Stimulated activated effector memory CD8-positive, alpha-beta T cell treated with anti-CD3 and anti-CD28 coated beads, Interleukin-12 subunit alpha, Interleukin-12 subunit beta, amount 100 ng/mL, for 72 hours (primary cell): ENCODE measurements around the gene ACSL1.

Experiments
- ATAC-seq: fragments of 150-1000 bp; cut with Tn5 transposase; 2 replicates; pipeline ENCODE4 v1.10.0; 2021
- DNase-seq, 2 donors: peaks; one replicate each; pipeline ENCODE4 v3.0.0; 2021 to 2022; ENCODE audit warnings: low spot score in 2 of 2
- H3K27ac Mint-ChIP-seq: one replicate; pipeline ENCODE4 v1.8.0; 2022; ENCODE audit warnings: mild to moderate bottlenecking, mixed read lengths
- H3K36me3 Mint-ChIP-seq: one replicate; pipeline ENCODE4 v1.8.0; 2022; ENCODE audit warnings: mild to moderate bottlenecking, mixed read lengths
- H3K4me1 Mint-ChIP-seq: one replicate; pipeline ENCODE4 v1.8.0; 2022; ENCODE audit warnings: mixed read lengths
- H3K4me3 Mint-ChIP-seq: one replicate; pipeline ENCODE4 v1.8.0; 2022; ENCODE audit warnings: mild to moderate bottlenecking, mixed read lengths
- H3K9me3 Mint-ChIP-seq: one replicate; pipeline ENCODE4 v1.8.0; 2022; ENCODE audit warnings: mixed read lengths

Gene ACSL1

GRCh38 chr4:184825896-184826690 lies at the start of gene ACSL1:
ACSL1 (minus strand) TSS chr4:184825968; CDS start chr4:184803514, 22,454 bp downstream.
- no peaks in the 10 kb centered on the region for H3K9me3 Mint-ChIP-seq
- ATAC-seq: peak; percentile 85
- peak; percentile 71 to 85 for DNase-seq
- H3K36me3 Mint-ChIP-seq: peaks cover 7% of the 10 kb centered on the region
- peak within 1 kb of the TSS; percentile 90 for H3K4me3 Mint-ChIP-seq
- H3K27ac Mint-ChIP-seq: peak within 1 kb of the TSS; percentile 89
- H3K4me1 Mint-ChIP-seq: peaks cover 33% of the 10 kb centered on the region

- H3K4me3 Mint-ChIP-seq: no peak overlapping the region
- H3K4me1 Mint-ChIP-seq: no peaks in the 10 kb centered on the region
- no peaks in the 10 kb centered on the region for H3K36me3 Mint-ChIP-seq
- ATAC-seq (no peak), DNase-seq (no peak)
- H3K9me3 Mint-ChIP-seq: no peaks in the 10 kb centered on the region
- no peak overlapping the region for H3K27ac Mint-ChIP-seq
Measured at GRCh38 chr4:184873054-184873453, 47.3 kb upstream of the ACSL1 start.

- no peak overlapping the region for H3K27ac Mint-ChIP-seq
- no peaks in the 10 kb centered on the region for H3K36me3 Mint-ChIP-seq
- H3K9me3 Mint-ChIP-seq: no peaks in the 10 kb centered on the region
- H3K4me3 Mint-ChIP-seq: no peak overlapping the region
- ATAC-seq (no peak), DNase-seq (no peak)
- no peaks in the 10 kb centered on the region for H3K4me1 Mint-ChIP-seq
Measured at GRCh38 chr4:184870718-184871117, 45.0 kb upstream of the ACSL1 start.

- ATAC-seq (no peak), DNase-seq (no peak)
- Mint-ChIP-seq H3K36me3 (no peaks in the 10 kb centered on the region), H3K27ac (no peak overlapping the region), H3K9me3 (no peaks in the 10 kb centered on the region), H3K4me1 (no peaks in the 10 kb centered on the region), H3K4me3 (no peak overlapping the region)
Measured at GRCh38 chr4:184868623-184869022, 42.9 kb upstream of the ACSL1 start.

GRCh38 chr4:184863916-184864315 lies 38.1 kb upstream of the ACSL1 start:
- no peaks in the 10 kb centered on the region for H3K9me3 Mint-ChIP-seq
- DNase-seq (no peak), ATAC-seq (no peak)
- no peak overlapping the region for H3K4me3 Mint-ChIP-seq
- H3K4me1 Mint-ChIP-seq: no peaks in the 10 kb centered on the region
- no peak overlapping the region for H3K27ac Mint-ChIP-seq
- no peaks in the 10 kb centered on the region for H3K36me3 Mint-ChIP-seq

- Mint-ChIP-seq H3K36me3 (no peaks in the 10 kb centered on the region), H3K4me1 (no peaks in the 10 kb centered on the region), H3K4me3 (no peak overlapping the region), H3K27ac (no peak overlapping the region), H3K9me3 (no peaks in the 10 kb centered on the region)
- ATAC-seq (no peak), DNase-seq (no peak)
Measured at GRCh38 chr4:184861047-184861446, 35.3 kb upstream of the ACSL1 start.

- Mint-ChIP-seq H3K4me3 (no peak overlapping the region), H3K9me3 (no peaks in the 10 kb centered on the region), H3K36me3 (no peaks in the 10 kb centered on the region), H3K4me1 (no peaks in the 10 kb centered on the region), H3K27ac (no peak overlapping the region)
- DNase-seq: no peak
- ATAC-seq: no peak
Measured at GRCh38 chr4:184860018-184860779, 34.4 kb upstream of the ACSL1 start.

GRCh38 chr4:184857441-184858121 lies 31.8 kb upstream of the ACSL1 start:
- Mint-ChIP-seq H3K36me3 (no peaks in the 10 kb centered on the region), H3K4me1 (peaks cover 7% of the 10 kb centered on the region), H3K27ac (no peak overlapping the region), H3K4me3 (no peak overlapping the region), H3K9me3 (no peaks in the 10 kb centered on the region)
- DNase-seq (no peak), ATAC-seq (no peak)

- Mint-ChIP-seq H3K4me1 (peaks cover 7% of the 10 kb centered on the region), H3K27ac (no peak overlapping the region), H3K4me3 (no peak overlapping the region), H3K36me3 (no peaks in the 10 kb centered on the region), H3K9me3 (no peaks in the 10 kb centered on the region)
- no peak for DNase-seq
- ATAC-seq: no peak
Measured at GRCh38 chr4:184856277-184856609, 30.5 kb upstream of the ACSL1 start.

GRCh38 chr4:184854673-184855072 lies 28.9 kb upstream of the ACSL1 start:
- no peak overlapping the region for H3K4me3 Mint-ChIP-seq
- H3K27ac Mint-ChIP-seq: peak overlapping the region; percentile 5
- peaks cover 7% of the 10 kb centered on the region for H3K4me1 Mint-ChIP-seq
- H3K36me3 Mint-ChIP-seq: no peaks in the 10 kb centered on the region
- no peak for ATAC-seq
- no peaks in the 10 kb centered on the region for H3K9me3 Mint-ChIP-seq
- no peak for DNase-seq

- H3K36me3 Mint-ChIP-seq: no peaks in the 10 kb centered on the region
- H3K27ac Mint-ChIP-seq: no peak overlapping the region
- DNase-seq (no peak), ATAC-seq (no peak)
- no peak overlapping the region for H3K4me3 Mint-ChIP-seq
- no peaks in the 10 kb centered on the region for H3K9me3 Mint-ChIP-seq
- peaks cover 17% of the 10 kb centered on the region for H3K4me1 Mint-ChIP-seq
Measured at GRCh38 chr4:184853436-184853835, 27.7 kb upstream of the ACSL1 start.

GRCh38 chr4:184851886-184852285 lies 26.1 kb upstream of the ACSL1 start:
- ATAC-seq: no peak
- Mint-ChIP-seq H3K27ac (no peak overlapping the region), H3K36me3 (no peaks in the 10 kb centered on the region), H3K4me1 (peaks cover 24% of the 10 kb centered on the region), H3K9me3 (no peaks in the 10 kb centered on the region), H3K4me3 (no peak overlapping the region)
- no peak for DNase-seq

GRCh38 chr4:184851200-184851541 lies 25.4 kb upstream of the ACSL1 start:
- DNase-seq (no peak), ATAC-seq (peak; percentile 52)
- H3K9me3 Mint-ChIP-seq: no peaks in the 10 kb centered on the region
- no peak overlapping the region for H3K27ac Mint-ChIP-seq
- H3K4me3 Mint-ChIP-seq: no peak overlapping the region
- no peaks in the 10 kb centered on the region for H3K36me3 Mint-ChIP-seq
- peaks cover 24% of the 10 kb centered on the region for H3K4me1 Mint-ChIP-seq

- Mint-ChIP-seq H3K27ac (no peak overlapping the region), H3K36me3 (no peaks in the 10 kb centered on the region), H3K9me3 (no peaks in the 10 kb centered on the region), H3K4me3 (no peak overlapping the region), H3K4me1 (peaks cover 24% of the 10 kb centered on the region)
- ATAC-seq (peak; percentile 43), DNase-seq (no peak)
Measured at GRCh38 chr4:184850431-184851199, 24.8 kb upstream of the ACSL1 start.

GRCh38 chr4:184850018-184850417 lies 24.2 kb upstream of the ACSL1 start:
- ATAC-seq (no peak), DNase-seq (no peak)
- peaks cover 24% of the 10 kb centered on the region for H3K4me1 Mint-ChIP-seq
- no peak overlapping the region for H3K4me3 Mint-ChIP-seq
- no peak overlapping the region for H3K27ac Mint-ChIP-seq
- no peaks in the 10 kb centered on the region for H3K36me3 Mint-ChIP-seq
- no peaks in the 10 kb centered on the region for H3K9me3 Mint-ChIP-seq
